PFSK-1 (cell line): ENCODE data around the gene MAGI1.

ENCODE experiments used
- FOXP2 ChIP-seq: optimal IDR thresholded peaks from 2 replicates; pipeline ENCODE3; 2011; ENCODE audit warnings: borderline replicate concordance, control low read depth, inconsistent platforms; ENCODE audit not compliant: insufficient read depth; ENCODE audit errors: extremely low read length, extremely low read depth
- POLR2AphosphoS5 ChIP-seq: IDR thresholded peaks from 2 replicates; pipeline ENCODE4 v1.6.1; 2012; ENCODE audit warnings: low read depth, mild to moderate bottlenecking, control low read depth, low read length, moderate library complexity
- SIN3A ChIP-seq: IDR thresholded peaks from 2 replicates; pipeline ENCODE4 v1.6.1; 2012; ENCODE audit warnings: mild to moderate bottlenecking, low read length, moderate library complexity, borderline replicate concordance; ENCODE audit not compliant: insufficient read depth
- TAF1 ChIP-seq: IDR thresholded peaks from 2 replicates; pipeline ENCODE4 v1.6.1; 2012; ENCODE audit warnings: low read length, control low read depth, borderline replicate concordance; ENCODE audit not compliant: insufficient read depth

DNA sequence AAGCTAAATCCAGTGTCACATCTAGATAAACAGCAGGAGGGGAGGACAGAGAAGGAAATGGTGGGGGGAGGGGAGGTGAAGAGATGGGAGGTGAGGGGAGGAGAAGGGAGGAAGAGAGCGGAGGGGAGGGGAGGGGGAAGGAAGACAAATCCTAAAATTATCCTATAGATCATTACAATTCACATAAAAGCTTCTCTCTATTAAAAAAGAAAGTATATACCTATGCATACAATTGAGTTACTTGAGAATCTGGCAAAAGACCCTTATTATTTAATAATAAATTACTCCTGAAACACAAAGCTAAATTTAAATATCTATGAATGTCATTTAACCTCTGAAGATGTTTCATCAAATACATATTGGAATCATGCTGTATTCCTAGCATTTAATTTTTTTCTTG, 303.9 kb downstream of the MAGI1 start:
- no peak for TF ChIP-seq POLR2AphosphoS5
- no peak for TF ChIP-seq SIN3A
- no peak for TF ChIP-seq FOXP2
- TF ChIP-seq TAF1 = no peak
